DND-41 (cell line): ENCODE data around the gene CNIH1.

Experiments
- CTCF ChIP-seq: IDR thresholded peaks from 2 replicates; pipeline ENCODE4 v1.5.1; 2012; ENCODE audit warnings: borderline replicate concordance, low read length, moderate library complexity, mild to moderate bottlenecking; ENCODE audit not compliant: poor library complexity, severe bottlenecking; ENCODE audit errors: extremely low read depth
- EZH2 ChIP-seq: IDR thresholded peaks from 3 replicates; pipeline ENCODE4 v1.6.1; 2012; ENCODE audit warnings: borderline replicate concordance, low read depth, mild to moderate bottlenecking, moderate library complexity, low read length, inconsistent platforms; ENCODE audit not compliant: severe bottlenecking

DNA sequence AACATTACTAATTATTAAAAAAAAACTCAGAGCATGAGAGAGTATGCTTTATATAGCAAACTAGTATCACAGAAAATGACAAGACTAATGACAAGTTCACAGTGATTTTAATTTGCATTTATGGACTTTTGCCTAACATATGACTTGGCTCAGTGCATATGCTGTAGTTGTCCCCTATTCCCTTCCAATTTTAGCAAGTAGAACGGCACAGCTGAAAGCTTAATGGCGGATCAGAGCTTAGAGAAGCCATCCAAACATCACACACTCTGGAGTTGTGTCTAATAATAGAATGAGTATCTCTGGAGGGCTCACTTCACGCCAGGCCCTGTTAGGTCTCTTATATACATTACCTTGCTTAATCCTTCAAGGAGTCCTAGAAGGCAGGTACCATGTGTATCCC lies 13.3 kb downstream of the CNIH1 start:
- TF ChIP-seq CTCF (no peak), EZH2 (no peak)
